Aorta (tissue), 5 donors: ENCODE results near the gene PEX3. TPM values are rescaled to one million over a fixed set of nuclear protein-coding genes. Genes with fewer than 3 reads are reported as not detected.

Source experiments
- ATAC-seq: fragments of 200-7000 bp; cut with Tn5 transposase; one replicate; pipeline ENCODE4 v1.9.1; 2022; ENCODE audit warnings: moderate library complexity; ENCODE audit not compliant: low FRiP score
- DNase-seq, 2 donors: peaks; one replicate each; pipeline ENCODE4 v3.0.0-alpha.2; 2020
- H3K27ac ChIP-seq, 2 donors: one replicate each; pipeline ENCODE4 v1.5.1; 2013; ENCODE audit warnings: low read length in 2 of 2, mild to moderate bottlenecking in 2 of 2, moderate library complexity in 2 of 2, control low read depth in 1 of 2, inconsistent platforms in 1 of 2, low read depth in 1 of 2
- H3K27me3 ChIP-seq, 2 donors: one replicate each; pipeline ENCODE4 v1.6.1; 2013; ENCODE audit warnings: control low read depth in 1 of 2, low read length in 1 of 2, mild to moderate bottlenecking in 1 of 2, moderate library complexity in 1 of 2; ENCODE audit not compliant: insufficient read depth in 2 of 2, control insufficient read depth in 1 of 2
- H3K36me3 ChIP-seq, 2 donors: one replicate each; pipeline ENCODE4 v1.6.1; 2013; ENCODE audit warnings: control low read depth in 1 of 2, low read length in 1 of 2, mild to moderate bottlenecking in 1 of 2; ENCODE audit not compliant: insufficient read depth in 2 of 2, control insufficient read depth in 1 of 2
- H3K4me1 ChIP-seq, 2 donors: one replicate each; pipeline ENCODE4 v1.6.1; 2013; ENCODE audit warnings: low read length in 2 of 2, control low read depth in 1 of 2, mild to moderate bottlenecking in 1 of 2, moderate library complexity in 1 of 2; ENCODE audit not compliant: insufficient read depth in 2 of 2, control insufficient read depth in 1 of 2
- H3K4me3 ChIP-seq, 2 donors: one replicate each; pipeline ENCODE4 v1.5.1; 2013; ENCODE audit warnings: low read length in 2 of 2, control low read depth in 1 of 2, mild to moderate bottlenecking in 1 of 2
- H3K9me3 ChIP-seq: one replicate; pipeline ENCODE4 v1.6.1; 2013; ENCODE audit warnings: mild to moderate bottlenecking, low read length; ENCODE audit not compliant: control insufficient read depth
- WGBS, 2 donors: extraction: QIAGEN DNeasy Blood & Tissue Kit; methylation state at CpG; one replicate each; pipeline ENCODE4 v1.1.7; 2013; 5-methylcytosine and 5-hydroxymethylcytosine counted together
- intact Hi-C, 2 donors: fragments of 100-400 bp; cut with DNase I; formaldehyde crosslinking; loops; one replicate each; pipeline versions ENCODE4 v1.14.2 to v1.15.0; 2022
- long read RNA-seq, 2 donors: library from polyadenylated mRNA; unstranded; transcript quantifications; one replicate each; pipeline ENCODE4 v2.0.0, GENCODE V29; 2020 to 2021
- polyA plus RNA-seq, 2 donors: library from polyadenylated mRNA; stranded (reverse); fragments of 200-250 nt; gene quantifications; one replicate each; pipeline ENCODE4 v1.2.3, GENCODE V29; 2013
- total RNA-seq, 2 donors: library from RNA; stranded (reverse); fragmentation: NEBNext Ultra II Directional; extraction: Animal tissue kit (Norgen Biotek cat#: 25700); gene quantifications; one replicate each; pipeline ENCODE4 v1.2.1, GENCODE V29; 2021
- donor health status: healthy with polysubstance abuse.
- donor health status: Bipolar disorder and iron deficiency.
- donor health status: DM: no; HTN: no; CAD: no.
- donor health status: DM: no; HTN: no; CAD: no.
- donor health status: DM: yes; HTN: yes; CAD: no.

The PEX3 gene
- total RNA-seq (10 to 100 TPM; 16.5 to 26.1 TPM), polyA plus RNA-seq (10 to 100 TPM in 1 of 2 donors, 1 to 10 TPM in 1; 5.0 to 10.9 TPM)
- long read RNA-seq, donor 1, transcript PEX3-201 (12 exons, 1,969 nt) = major isoform, 22 of 47 reads
- long read RNA-seq, donor 1, partial matches to known transcripts = 18 of 47 reads
- long read RNA-seq, donor 1, other reads (novel, unspliced or antisense) = 7 of 47 reads
- long read RNA-seq, donor 2, transcript PEX3-201 (12 exons, 1,969 nt) = major isoform, 10 of 19 reads
- long read RNA-seq, donor 2, partial matches to known transcripts = 4 of 19 reads
- long read RNA-seq, donor 2, other reads (novel, unspliced or antisense) = 5 of 19 reads

DNA sequence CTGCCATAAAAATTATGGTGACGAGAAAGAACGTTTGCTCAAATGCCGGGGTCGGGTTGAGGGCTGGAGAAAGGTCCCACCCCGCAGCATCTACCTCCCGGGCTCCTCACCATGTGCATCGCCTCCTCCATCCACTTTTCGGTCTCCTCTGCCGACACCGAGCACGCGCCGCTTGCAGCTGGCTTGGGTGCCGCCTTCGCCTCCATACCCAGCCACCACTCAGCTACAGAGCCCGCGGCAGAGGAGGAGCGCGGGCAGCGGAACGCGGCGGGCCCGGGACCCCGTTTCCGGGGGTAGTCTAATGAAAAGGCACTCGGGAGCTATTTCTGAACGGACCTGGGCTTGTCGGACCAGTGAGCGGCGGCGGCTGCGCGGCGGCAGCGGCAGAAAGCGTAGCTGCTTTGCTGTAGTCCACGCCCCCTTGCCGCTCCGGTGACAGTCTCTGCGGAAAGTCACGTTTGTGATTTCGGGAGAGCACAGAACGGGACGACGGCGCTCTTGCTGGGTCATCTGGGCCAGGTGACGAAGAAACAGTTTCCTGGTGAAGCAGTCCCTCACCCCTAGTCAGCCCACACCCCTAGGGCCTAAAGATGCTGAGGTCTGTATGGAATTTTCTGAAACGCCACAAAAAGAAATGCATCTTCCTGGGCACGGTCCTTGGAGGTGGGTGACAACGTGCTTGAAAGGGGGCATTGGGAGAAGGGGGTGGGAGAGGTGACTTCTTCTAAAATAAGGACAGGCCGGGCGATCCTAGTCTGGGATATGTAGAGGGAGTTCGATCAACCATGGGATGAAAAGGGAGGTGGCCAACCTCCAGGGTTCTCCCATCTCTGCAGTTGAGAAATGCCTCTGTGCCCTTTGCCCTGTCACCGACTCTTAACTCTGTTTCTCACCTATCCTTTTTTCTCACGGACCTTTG is at the start of gene PEX3, which contains the start of gene ADAT2:
Gene PEX3, plus strand, starts transcription at position 353 of the 919 bp plus-strand sequence. Its CDS starts 238 bp downstream, at position 591.
Gene ADAT2, minus strand, starts transcription at position 243 of the 919 bp plus-strand sequence. Its CDS starts 37 bp downstream, at position 206.
- DNase-seq (peak; percentile 95 to 96), ATAC-seq (peak; percentile 99)
- no peaks in the 10 kb centered on the region for H3K9me3 ChIP-seq
- WGBS, 2 donors = 0% methylated on average over 56 of the region's 56 CpGs
- peak within 1 kb of the TSS; percentile 86 to 90 for H3K4me3 ChIP-seq
- H3K27ac ChIP-seq = peak within 1 kb of the TSS in 1 of 2 donors; percentile 62
- H3K4me1 ChIP-seq = peaks cover 0 to 2% of the 10 kb centered on the region in 2 donors
- intact Hi-C loops = no loop called here
- H3K36me3 ChIP-seq = no peaks in the 10 kb centered on the region
- no peaks in the 10 kb centered on the region for H3K27me3 ChIP-seq

GRCh38 chr6:143401068-143401446 is 49.5 kb upstream of the PEX3 start:
- 18 to 21% methylated on average over 1 of the region's 1 CpG for WGBS, 2 donors
- Histone ChIP-seq H3K36me3 (no peaks in the 10 kb centered on the region), H3K9me3 (no peaks in the 10 kb centered on the region), H3K4me3 (no peak overlapping the region), H3K4me1 (peaks cover 3 to 17% of the 10 kb centered on the region in 2 donors), H3K27me3 (no peaks in the 10 kb centered on the region), H3K27ac (peak overlapping the region; percentile 37 to 53)
- ATAC-seq (no peak), DNase-seq (no peak)
- intact Hi-C loops = no loop called here

DNA sequence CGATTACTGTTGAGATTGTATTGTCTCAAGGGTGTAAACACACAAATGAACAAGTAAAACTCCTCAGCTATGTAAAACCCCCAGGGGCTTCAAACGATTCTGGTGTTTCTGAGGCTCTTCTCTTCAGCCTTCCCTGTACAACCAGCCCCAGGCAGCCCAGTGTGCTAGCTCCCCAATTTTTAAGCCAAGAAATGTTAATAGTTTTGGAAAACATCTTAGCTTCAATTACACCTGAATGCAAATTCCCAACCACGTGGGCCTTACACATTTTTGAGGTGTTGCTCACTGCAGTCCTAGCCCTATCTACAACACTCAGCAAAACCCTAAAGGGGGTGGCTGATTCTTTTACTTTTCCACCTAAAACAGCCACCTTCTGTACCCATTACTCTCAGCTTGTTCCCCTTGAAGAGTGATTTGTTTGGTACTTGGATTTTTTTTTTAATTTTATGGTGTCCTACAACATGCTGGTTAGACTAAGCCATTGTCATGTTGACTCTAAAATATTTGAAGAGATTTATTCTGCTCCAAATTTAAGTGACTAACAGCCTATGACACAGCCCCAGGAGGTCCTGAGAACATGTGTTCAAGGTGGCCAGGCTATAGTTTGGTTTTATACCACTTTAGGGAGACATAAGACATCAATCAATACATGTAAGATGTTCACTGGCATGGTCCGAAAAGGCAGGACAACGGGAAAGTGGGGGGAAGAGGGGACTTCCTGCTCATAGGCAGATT is 48.8 kb upstream of the PEX3 start:
- Histone ChIP-seq H3K4me1 (peaks cover 3 to 17% of the 10 kb centered on the region in 2 donors), H3K36me3 (no peaks in the 10 kb centered on the region), H3K27ac (no peak overlapping the region), H3K27me3 (no peaks in the 10 kb centered on the region), H3K9me3 (no peaks in the 10 kb centered on the region), H3K4me3 (no peak overlapping the region)
- intact Hi-C loops = no loop called here
- 78 to 84% methylated on average over 5 of the region's 5 CpGs for WGBS, 2 donors
- DNase-seq (no peak), ATAC-seq (no peak)

- Histone ChIP-seq H3K27me3 (no peaks in the 10 kb centered on the region), H3K4me1 (peaks cover under 1 to 17% of the 10 kb centered on the region in 2 donors), H3K36me3 (no peaks in the 10 kb centered on the region), H3K27ac (no peak overlapping the region), H3K4me3 (no peak overlapping the region), H3K9me3 (no peaks in the 10 kb centered on the region)
- no peak for ATAC-seq
- intact Hi-C loops = no loop called here
- WGBS, 2 donors = 76 to 83% methylated on average over 7 of the region's 7 CpGs
- DNase-seq = no peak
These were observed 47.8 kb upstream of the PEX3 start for GRCh38 chr6:143402721-143403336.

DNA sequence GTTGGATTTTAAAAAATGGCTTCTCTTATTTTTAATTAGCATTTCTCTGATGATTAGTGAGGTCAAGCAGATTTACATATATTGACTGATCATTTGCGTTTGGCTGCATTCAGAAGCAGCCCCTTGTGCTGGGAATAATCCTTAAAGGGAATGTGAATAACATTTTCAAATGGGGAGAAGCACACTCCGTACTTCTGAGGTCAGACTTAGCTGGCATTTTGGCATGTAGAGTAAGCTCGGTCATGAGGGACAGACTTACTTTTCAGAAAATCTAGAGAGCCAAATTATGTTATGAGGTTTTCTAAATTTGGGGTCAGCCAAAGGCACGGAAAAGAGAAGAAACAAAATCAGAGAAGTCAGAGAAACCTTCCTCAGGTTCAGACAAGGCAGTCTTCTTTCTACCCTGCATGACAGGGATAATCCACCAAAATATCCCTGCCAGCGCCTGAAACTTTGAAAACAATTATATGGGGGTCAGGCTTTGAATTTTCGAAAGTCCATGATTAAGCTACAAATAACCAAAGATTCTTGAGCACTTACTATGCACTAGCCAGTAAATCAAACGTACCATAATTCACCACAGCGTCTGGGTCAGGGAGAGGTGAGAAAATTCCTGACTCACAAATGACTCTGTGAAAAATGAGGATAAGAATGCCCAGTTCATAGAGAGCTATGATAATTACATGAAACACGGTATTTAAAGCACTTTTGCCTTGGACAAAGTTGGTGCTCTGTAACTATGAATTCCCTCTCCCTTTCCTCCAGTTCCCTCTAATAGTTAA is 45.0 kb upstream of the PEX3 start:
- Histone ChIP-seq H3K36me3 (no peaks in the 10 kb centered on the region), H3K4me3 (no peak overlapping the region), H3K9me3 (no peaks in the 10 kb centered on the region), H3K4me1 (peaks cover 0 to 14% of the 10 kb centered on the region in 2 donors), H3K27me3 (no peaks in the 10 kb centered on the region), H3K27ac (peak overlapping the region; percentile 85 to 89)
- peak; percentile 19 for ATAC-seq
- intact Hi-C loops = no loop called here
- DNase-seq = no peak
- 12 to 17% methylated on average over 9 of the region's 9 CpGs for WGBS, 2 donors

- intact Hi-C loops = no loop called here
- no peak overlapping the region for H3K4me3 ChIP-seq
- 53 to 56% methylated on average over 3 of the region's 3 CpGs for WGBS, 2 donors
- H3K4me1 ChIP-seq = peaks cover 0 to 13% of the 10 kb centered on the region in 2 donors
- no peak overlapping the region for H3K27ac ChIP-seq
- DNase-seq (no peak), ATAC-seq (no peak)
- no peaks in the 10 kb centered on the region for H3K9me3 ChIP-seq
- H3K36me3 ChIP-seq = no peaks in the 10 kb centered on the region
- no peaks in the 10 kb centered on the region for H3K27me3 ChIP-seq
These were observed 43.9 kb upstream of the PEX3 start for GRCh38 chr6:143406673-143407072.

- intact Hi-C loops = no loop called here
These were observed 42.3 kb upstream of the PEX3 start for GRCh38 chr6:143408151-143408786.

More at GRCh38 chr6:143408151-143408786, 42.3 kb upstream of the PEX3 start:
- ATAC-seq = no peak
- no peak overlapping the region for H3K4me3 ChIP-seq
- peaks cover 0 to 7% of the 10 kb centered on the region in 2 donors for H3K4me1 ChIP-seq
- no peaks in the 10 kb centered on the region for H3K36me3 ChIP-seq
- no peak overlapping the region for H3K27ac ChIP-seq
- H3K9me3 ChIP-seq = no peaks in the 10 kb centered on the region
- DNase-seq = no peak
- no peaks in the 10 kb centered on the region for H3K27me3 ChIP-seq
